GM23248 (cell line): ENCODE results near the gene CTNNA3. TPM values are rescaled to one million over a fixed set of nuclear protein-coding genes. Genes with fewer than 3 reads are reported as not detected.
A peak's percentile ranks its signal among the peaks of the same experiment; 100 is the strongest.

ENCODE experiments used
- DNase-seq: peaks from one replicate; pipeline ENCODE4 v3.0.0-alpha.2; 2015
- H2AFZ ChIP-seq: fragments of 200-600 bp; sonication (generic); 2 replicates; pipeline ENCODE4 v1.6.1; 2016; ENCODE audit warnings: antibody characterized with exemption
- H3F3A ChIP-seq: fragments of 200-600 bp; sonication (generic); 2 replicates; pipeline ENCODE4 v1.6.1; 2016; ENCODE audit warnings: mild to moderate bottlenecking, antibody characterized with exemption, mixed run types; ENCODE audit not compliant: insufficient read depth
- H3K27ac ChIP-seq: fragments of 200-600 bp; sonication (generic); 2 replicates; pipeline ENCODE4 v1.5.1; 2016; ENCODE audit warnings: mild to moderate bottlenecking
- H3K27me3 ChIP-seq: fragments of 200-600 bp; sonication (generic); replicated peaks from 2 replicates; pipeline ENCODE4 v1.6.1; 2016; ENCODE audit warnings: mild to moderate bottlenecking; ENCODE audit not compliant: insufficient read depth
- H3K36me3 ChIP-seq: fragments of 200-600 bp; sonication (generic); 2 replicates; pipeline ENCODE4 v1.6.1; 2016; ENCODE audit warnings: low read depth, mild to moderate bottlenecking
- H3K4me1 ChIP-seq: fragments of 200-600 bp; sonication (generic); 2 replicates; pipeline ENCODE4 v1.6.1; 2016; ENCODE audit warnings: mild to moderate bottlenecking; ENCODE audit not compliant: insufficient read depth
- H3K4me2 ChIP-seq: fragments of 200-600 bp; sonication (generic); one replicate; pipeline ENCODE4 v1.6.1; 2016; ENCODE audit warnings: mild to moderate bottlenecking; ENCODE audit not compliant: unreplicated experiment
- H3K4me3 ChIP-seq: fragments of 200-600 bp; sonication (generic); 2 replicates; pipeline ENCODE4 v1.5.1; 2016; ENCODE audit warnings: mild to moderate bottlenecking
- H3K79me2 ChIP-seq: fragments of 200-600 bp; sonication (generic); 2 replicates; pipeline ENCODE4 v1.6.1; 2016; ENCODE audit warnings: mild to moderate bottlenecking; ENCODE audit not compliant: insufficient read depth
- H3K9ac ChIP-seq: fragments of 200-600 bp; sonication (generic); 2 replicates; pipeline ENCODE4 v1.6.1; 2016; ENCODE audit warnings: mild to moderate bottlenecking
- H3K9me2 ChIP-seq: fragments of 200-600 bp; sonication (generic); 2 replicates; pipeline ENCODE4 v1.6.1; 2016; ENCODE audit warnings: mixed run types, mild to moderate bottlenecking, moderate library complexity; ENCODE audit not compliant: insufficient read depth
- H3K9me3 ChIP-seq: fragments of 200-600 bp; sonication (generic); one replicate; pipeline ENCODE4 v1.6.1; 2017; ENCODE audit warnings: low read depth
- H4K20me1 ChIP-seq: fragments of 200-600 bp; sonication (generic); 2 replicates; pipeline ENCODE4 v1.6.0; 2016; ENCODE audit not compliant: insufficient read depth
- EZH2 ChIP-seq: fragments of 200-600 bp; sonication (generic); IDR thresholded peaks from 2 replicates; pipeline ENCODE4 v1.6.1; 2018; ENCODE audit warnings: antibody characterized with exemption, mild to moderate bottlenecking; ENCODE audit not compliant: insufficient read depth, poor library complexity, severe bottlenecking
- EZH2phosphoT487 ChIP-seq: fragments of 200-600 bp; sonication (generic); IDR thresholded peaks from 2 replicates; pipeline ENCODE4 v1.6.1; 2018; ENCODE audit warnings: antibody characterized with exemption, moderate library complexity, mild to moderate bottlenecking, low read depth; ENCODE audit not compliant: insufficient read depth
- WGBS, 2 experiments: methylation state at CpG; one replicate each; pipeline ENCODE4 v1.1.6; 2015 to 2017; ENCODE audit warnings: low lambda C conversion rate in 2 of 2, low coverage in 1 of 2; ENCODE audit errors: missing lambda C conversion rate in 2 of 2; 5-methylcytosine and 5-hydroxymethylcytosine counted together
- in situ Hi-C: fragments of 300-500 bp; cut with MboI; formaldehyde crosslinking; loops from 2 replicates; pipeline ENCODE4 v1.15.0; 2020
- polyA plus RNA-seq: library from polyadenylated mRNA; unstranded; fragments of >200 nt; fragmentation: Nextera tagmentation; extraction: Ambion mirVana; gene quantifications from 2 replicates; pipeline ENCODE4 v1.2.1, GENCODE V29; 2016
- total RNA-seq: library from RNA; depleted of rRNA; stranded (reverse); fragments of >200 nt; shearing (Covaris generic); gene quantifications from 2 replicates; pipeline ENCODE4 v1.2.3, GENCODE V29; 2014

The CTNNA3 gene
- total and polyA plus RNA-seq, 2 experiments from 2014 or later, result not detected

- Histone ChIP-seq H2AFZ (no peak overlapping the region), H3K9me2 (no peaks in the 10 kb centered on the region), H3K4me3 (no peak overlapping the region), H3K4me1 (peaks cover 4% of the 10 kb centered on the region; the same call in 1 of the 2 replicates), H4K20me1 (no peaks in the 10 kb centered on the region), H3K9me3 (no peaks in the 10 kb centered on the region), H3K4me2 (no peak overlapping the region), H3K9ac (no peak overlapping the region), H3K79me2 (no peaks in the 10 kb centered on the region), H3K36me3 (no peaks in the 10 kb centered on the region), H3F3A (no peaks in the 10 kb centered on the region), H3K27me3 (no peaks in the 10 kb centered on the region), H3K27ac (no peak overlapping the region)
- WGBS, 2 experiments, result 7 to 10% methylated on average over 2 of the region's 2 CpGs
- peak; percentile 48 for DNase-seq
- TF ChIP-seq EZH2phosphoT487 (no peak), EZH2 (no peak)
- in situ Hi-C loops, result no loop called here
Observed at GRCh38 chr10:66747451-66747850, 948.5 kb downstream of the CTNNA3 start.

GRCh38 chr10:66746711-66747110 is 949.3 kb downstream of the CTNNA3 start:
- TF ChIP-seq EZH2 (no peak), EZH2phosphoT487 (no peak)
- Histone ChIP-seq H3K9me2 (no peaks in the 10 kb centered on the region), H3K9ac (no peak overlapping the region), H2AFZ (no peak overlapping the region), H3F3A (no peaks in the 10 kb centered on the region), H3K4me2 (no peak overlapping the region), H3K4me3 (no peak overlapping the region), H4K20me1 (no peaks in the 10 kb centered on the region), H3K4me1 (peaks cover 4% of the 10 kb centered on the region; the same call in 1 of the 2 replicates), H3K27me3 (no peaks in the 10 kb centered on the region), H3K36me3 (no peaks in the 10 kb centered on the region), H3K27ac (no peak overlapping the region), H3K9me3 (no peaks in the 10 kb centered on the region), H3K79me2 (no peaks in the 10 kb centered on the region)
- WGBS, 2 experiments, result 0 to 5% methylated on average over 2 of the region's 2 CpGs
- DNase-seq, result no peak
- in situ Hi-C loops, result no loop called here

- Histone ChIP-seq H4K20me1 (no peaks in the 10 kb centered on the region), H3K27ac (no peak overlapping the region), H3K79me2 (no peaks in the 10 kb centered on the region), H3K36me3 (no peaks in the 10 kb centered on the region), H3F3A (no peaks in the 10 kb centered on the region), H3K4me1 (peaks cover 4% of the 10 kb centered on the region; the same call in 1 of the 2 replicates), H3K4me2 (no peak overlapping the region), H2AFZ (no peak overlapping the region), H3K9ac (no peak overlapping the region), H3K9me2 (no peaks in the 10 kb centered on the region), H3K4me3 (no peak overlapping the region), H3K9me3 (no peaks in the 10 kb centered on the region), H3K27me3 (no peaks in the 10 kb centered on the region)
- TF ChIP-seq EZH2, result no peak
- TF ChIP-seq EZH2phosphoT487, result no peak
- no peak for DNase-seq
- in situ Hi-C loops, result no loop called here
Observed at GRCh38 chr10:66746246-66746645, 949.7 kb downstream of the CTNNA3 start.

GRCh38 chr10:66744915-66745314 is 951.1 kb downstream of the CTNNA3 start:
- no peaks in the 10 kb centered on the region for H3K9me3 ChIP-seq
- H3K9ac ChIP-seq, result no peak overlapping the region
- no peak overlapping the region for H3K4me3 ChIP-seq
- no peak overlapping the region for H3K27ac ChIP-seq
- in situ Hi-C loops, result no loop called here
- H3F3A ChIP-seq, result no peaks in the 10 kb centered on the region
- H3K27me3 ChIP-seq, result no peaks in the 10 kb centered on the region
- no peaks in the 10 kb centered on the region for H4K20me1 ChIP-seq
- no peak overlapping the region for H3K4me2 ChIP-seq
- no peaks in the 10 kb centered on the region for H3K79me2 ChIP-seq
- WGBS, 2 experiments, result 16 to 23% methylated on average over 2 of the region's 2 CpGs
- no peaks in the 10 kb centered on the region for H3K9me2 ChIP-seq
- no peaks in the 10 kb centered on the region for H3K36me3 ChIP-seq
- no peak overlapping the region for H2AFZ ChIP-seq
- peaks cover 4% of the 10 kb centered on the region; the same call in 1 of the 2 replicates for H3K4me1 ChIP-seq
- DNase-seq, result no peak
- TF ChIP-seq EZH2phosphoT487, result no peak
- TF ChIP-seq EZH2, result no peak

- Histone ChIP-seq H3F3A (no peaks in the 10 kb centered on the region), H3K4me1 (no peaks in the 10 kb centered on the region), H3K4me3 (no peak overlapping the region), H4K20me1 (no peaks in the 10 kb centered on the region), H3K27me3 (no peaks in the 10 kb centered on the region), H3K9ac (no peak overlapping the region), H3K4me2 (no peak overlapping the region), H3K79me2 (no peaks in the 10 kb centered on the region), H3K9me2 (no peaks in the 10 kb centered on the region), H3K36me3 (no peaks in the 10 kb centered on the region), H3K27ac (no peak overlapping the region), H3K9me3 (peaks cover 3% of the 10 kb centered on the region), H2AFZ (no peak overlapping the region)
- DNase-seq, result no peak
- TF ChIP-seq EZH2phosphoT487 (no peak), EZH2 (no peak)
- in situ Hi-C loops, result no loop called here
- 31 to 43% methylated on average over 2 of the region's 2 CpGs for WGBS, 2 experiments
Observed at GRCh38 chr10:66737241-66737640, 958.8 kb downstream of the CTNNA3 start.
